Measurements from ENCODE around the gene SMIM15.

- TF ChIP-seq POLR2AphosphoS5 (IDR thresholded peaks at IDR 0.05) (no peak), POLR2A (IDR thresholded peaks at IDR 0.05) (no peak), EP300 (IDR thresholded peaks at IDR 0.05; ENCODE audit: low read depth) (no peak)
Measured at GRCh38 chr5:61186634-61187033, 24.4 kb upstream of the SMIM15 start.
